Activated T-helper 2 cell treated with anti-CD3 and anti-CD28 coated beads, Interferon-gamma antibody, Interleukin-2, Interleukin-4, amounts not matched to agents 10 μg/mL and 5 μg/mL and 100 μg/mL, durations not matched to agents 14 hours and 24 hours and 36 hours (primary cell): ENCODE measurements around the gene CSRP3. TPM values are rescaled to one million over a fixed set of nuclear protein-coding genes. Genes with fewer than 3 reads are reported as not detected.
A peak's percentile ranks its signal among the peaks of the same experiment; 100 is the strongest.

Experiments
- DNase-seq: peaks from one replicate; pipeline ENCODE4 v3.0.0; 2021; ENCODE audit warnings: low spot score
- H3K27ac Mint-ChIP-seq: one replicate; pipeline ENCODE4 v1.8.0; 2021; ENCODE audit warnings: mixed read lengths
- H3K27me3 Mint-ChIP-seq: one replicate; pipeline ENCODE4 v1.8.0; 2021; ENCODE audit warnings: low read depth, mixed read lengths
- H3K36me3 Mint-ChIP-seq: one replicate; pipeline ENCODE4 v1.8.0; 2021; ENCODE audit warnings: low read depth, mixed read lengths
- H3K4me1 Mint-ChIP-seq: one replicate; pipeline ENCODE4 v1.8.0; 2021; ENCODE audit warnings: low read depth, mixed read lengths
- H3K4me3 Mint-ChIP-seq: one replicate; pipeline ENCODE4 v1.8.0; 2021; ENCODE audit warnings: low read depth, mild to moderate bottlenecking, moderate library complexity, mixed read lengths
- H3K9me3 Mint-ChIP-seq: one replicate; pipeline ENCODE4 v1.8.0; 2021; ENCODE audit warnings: mixed read lengths
- intact Hi-C: fragments of 100-400 bp; cut with micrococcal nuclease; formaldehyde crosslinking; loops from one replicate; pipeline ENCODE4 v1.15.1; 2023
- total RNA-seq: library from RNA; stranded (reverse); gene quantifications from 2 replicates; pipeline ENCODE4 v1.2.3, GENCODE V29; 2022

The CSRP3 gene
- total RNA-seq, result not detected in 2 replicates

GRCh38 chr11:19201737-19202605, at the start of gene CSRP3:
Gene CSRP3, minus strand, starts transcription at chr11:19201983. Its CDS starts 9,535 bp downstream, at chr11:19192448.
- DNase-seq, result no peak
- Mint-ChIP-seq H3K27me3 (peaks cover 11% of the 10 kb centered on the region), H3K9me3 (no peaks in the 10 kb centered on the region), H3K27ac (no peak within 1 kb of the TSS), H3K4me1 (no peaks in the 10 kb centered on the region), H3K4me3 (no peak within 1 kb of the TSS), H3K36me3 (no peaks in the 10 kb centered on the region)
- intact Hi-C loops, result no loop called here

GRCh38 chr11:19251577-19251976, 49.8 kb upstream of the CSRP3 start:
- intact Hi-C loops, result no loop called here
- Mint-ChIP-seq H3K27ac (no peak overlapping the region), H3K9me3 (peaks cover 31% of the 10 kb centered on the region), H3K4me3 (no peak overlapping the region), H3K36me3 (no peaks in the 10 kb centered on the region), H3K4me1 (peaks cover 3% of the 10 kb centered on the region), H3K27me3 (peaks cover 32% of the 10 kb centered on the region)
- no peak for DNase-seq

- Mint-ChIP-seq H3K4me1 (peaks cover 23% of the 10 kb centered on the region), H3K27ac (no peak overlapping the region), H3K27me3 (peaks cover 36% of the 10 kb centered on the region), H3K4me3 (no peak overlapping the region), H3K9me3 (peaks cover 31% of the 10 kb centered on the region), H3K36me3 (no peaks in the 10 kb centered on the region)
- DNase-seq, result no peak
- intact Hi-C loops, result no loop called here
Measured at GRCh38 chr11:19246816-19247215, 45.0 kb upstream of the CSRP3 start.

- Mint-ChIP-seq H3K36me3 (peaks cover 1% of the 10 kb centered on the region), H3K4me1 (peaks cover 23% of the 10 kb centered on the region), H3K27me3 (peaks cover 30% of the 10 kb centered on the region), H3K9me3 (peaks cover 26% of the 10 kb centered on the region), H3K27ac (no peak overlapping the region), H3K4me3 (no peak overlapping the region)
- intact Hi-C loops, result no loop called here
- DNase-seq, result no peak
Measured at GRCh38 chr11:19245351-19245750, 43.6 kb upstream of the CSRP3 start.

- Mint-ChIP-seq H3K9me3 (peaks cover 21% of the 10 kb centered on the region), H3K36me3 (peaks cover 3% of the 10 kb centered on the region), H3K4me3 (no peak overlapping the region), H3K27ac (no peak overlapping the region), H3K27me3 (peaks cover 25% of the 10 kb centered on the region), H3K4me1 (peaks cover 23% of the 10 kb centered on the region)
- DNase-seq, result no peak
- intact Hi-C loops, result loop anchor here (5.0 kb wide), 2 partner anchors 172 to 468 kb away; partner anchors contain the start of gene NAV2
Measured at GRCh38 chr11:19244621-19245020, 42.8 kb upstream of the CSRP3 start.

GRCh38 chr11:19244084-19244483, 42.3 kb upstream of the CSRP3 start:
- no peak overlapping the region for H3K27ac Mint-ChIP-seq
- intact Hi-C loops, result loop anchor here (5.0 kb wide), 2 partner anchors 172 to 468 kb away; partner anchors contain the start of gene NAV2

DNA sequence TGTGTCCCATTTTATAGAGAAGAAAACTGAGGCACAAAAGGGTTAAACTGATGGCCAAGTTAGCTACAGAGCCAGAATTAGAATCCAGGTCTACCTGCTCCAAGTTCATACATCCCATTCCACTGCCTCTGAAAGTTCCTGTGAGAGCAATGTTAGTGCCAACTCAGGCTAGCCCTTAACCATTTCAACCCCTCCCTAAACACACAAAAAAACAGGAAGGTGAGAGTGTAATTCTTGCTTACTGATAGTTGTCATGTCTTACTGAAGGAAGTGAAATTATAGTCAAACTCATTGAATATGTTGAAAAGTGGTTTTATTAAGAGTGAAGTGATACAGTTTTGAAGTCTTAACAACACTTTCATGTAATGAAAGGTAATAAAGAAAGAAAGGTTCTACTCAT, 41.8 kb upstream of the CSRP3 start:
- Mint-ChIP-seq H3K4me3 (no peak overlapping the region), H3K4me1 (peaks cover 32% of the 10 kb centered on the region), H3K9me3 (peaks cover 12% of the 10 kb centered on the region), H3K27ac (no peak overlapping the region), H3K27me3 (peaks cover 18% of the 10 kb centered on the region), H3K36me3 (peaks cover 12% of the 10 kb centered on the region)
- intact Hi-C loops, result loop anchor here (5.0 kb wide), 2 partner anchors 171 to 469 kb away; partner anchors contain the start of gene NAV2
- DNase-seq, result no peak

More at GRCh38 chr11:19244084-19244483, 42.3 kb upstream of the CSRP3 start:
- H3K4me1 Mint-ChIP-seq, result peaks cover 27% of the 10 kb centered on the region
- H3K36me3 Mint-ChIP-seq, result peaks cover 7% of the 10 kb centered on the region
- no peak overlapping the region for H3K4me3 Mint-ChIP-seq
- H3K27me3 Mint-ChIP-seq, result peaks cover 19% of the 10 kb centered on the region
- H3K9me3 Mint-ChIP-seq, result peaks cover 16% of the 10 kb centered on the region
- DNase-seq, result no peak

DNA sequence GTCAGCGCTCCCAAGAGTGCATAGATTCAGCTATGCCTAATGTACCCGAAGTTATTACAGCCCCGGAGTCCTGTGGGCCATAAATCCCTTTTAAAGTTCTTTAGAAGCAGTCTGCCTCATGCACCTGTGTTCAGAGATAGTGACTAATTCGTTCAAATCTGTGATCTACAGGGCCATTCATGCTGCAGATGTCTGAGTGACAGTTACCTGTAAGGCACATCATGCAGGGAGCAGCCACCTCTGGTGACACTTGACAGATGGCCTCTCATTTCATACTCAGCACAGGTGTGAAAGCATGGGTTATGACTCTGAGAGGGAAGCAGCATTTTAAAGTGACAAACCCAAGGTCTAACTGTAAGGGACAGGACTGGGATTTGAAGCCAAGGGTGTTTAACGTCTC, 41.4 kb upstream of the CSRP3 start:
- Mint-ChIP-seq H3K4me3 (peak overlapping the region; percentile 55), H3K9me3 (peaks cover 8% of the 10 kb centered on the region), H3K4me1 (peaks cover 35% of the 10 kb centered on the region)

GRCh38 chr11:19242179-19242932, 40.6 kb upstream of the CSRP3 start:
- intact Hi-C loops, result loop anchor here (5.0 kb wide), 2 partner anchors 170 to 470 kb away; partner anchors contain the start of gene NAV2
- H3K27me3 Mint-ChIP-seq, result peaks cover 11% of the 10 kb centered on the region
- peaks cover 23% of the 10 kb centered on the region for H3K36me3 Mint-ChIP-seq
- peak overlapping the region; percentile 90 for H3K4me3 Mint-ChIP-seq
- peak overlapping the region; percentile 82 for H3K27ac Mint-ChIP-seq
- H3K9me3 Mint-ChIP-seq, result peaks cover 3% of the 10 kb centered on the region
- no peak for DNase-seq
- peaks cover 35% of the 10 kb centered on the region for H3K4me1 Mint-ChIP-seq

More for the DNA sequence above, 41.4 kb upstream of the CSRP3 start:
- Mint-ChIP-seq H3K27ac (no peak overlapping the region), H3K36me3 (peaks cover 17% of the 10 kb centered on the region), H3K27me3 (peaks cover 14% of the 10 kb centered on the region)
- intact Hi-C loops, result loop anchor here (5.0 kb wide), 2 partner anchors 171 to 469 kb away; partner anchors contain the start of gene NAV2
- DNase-seq, result no peak

DNA sequence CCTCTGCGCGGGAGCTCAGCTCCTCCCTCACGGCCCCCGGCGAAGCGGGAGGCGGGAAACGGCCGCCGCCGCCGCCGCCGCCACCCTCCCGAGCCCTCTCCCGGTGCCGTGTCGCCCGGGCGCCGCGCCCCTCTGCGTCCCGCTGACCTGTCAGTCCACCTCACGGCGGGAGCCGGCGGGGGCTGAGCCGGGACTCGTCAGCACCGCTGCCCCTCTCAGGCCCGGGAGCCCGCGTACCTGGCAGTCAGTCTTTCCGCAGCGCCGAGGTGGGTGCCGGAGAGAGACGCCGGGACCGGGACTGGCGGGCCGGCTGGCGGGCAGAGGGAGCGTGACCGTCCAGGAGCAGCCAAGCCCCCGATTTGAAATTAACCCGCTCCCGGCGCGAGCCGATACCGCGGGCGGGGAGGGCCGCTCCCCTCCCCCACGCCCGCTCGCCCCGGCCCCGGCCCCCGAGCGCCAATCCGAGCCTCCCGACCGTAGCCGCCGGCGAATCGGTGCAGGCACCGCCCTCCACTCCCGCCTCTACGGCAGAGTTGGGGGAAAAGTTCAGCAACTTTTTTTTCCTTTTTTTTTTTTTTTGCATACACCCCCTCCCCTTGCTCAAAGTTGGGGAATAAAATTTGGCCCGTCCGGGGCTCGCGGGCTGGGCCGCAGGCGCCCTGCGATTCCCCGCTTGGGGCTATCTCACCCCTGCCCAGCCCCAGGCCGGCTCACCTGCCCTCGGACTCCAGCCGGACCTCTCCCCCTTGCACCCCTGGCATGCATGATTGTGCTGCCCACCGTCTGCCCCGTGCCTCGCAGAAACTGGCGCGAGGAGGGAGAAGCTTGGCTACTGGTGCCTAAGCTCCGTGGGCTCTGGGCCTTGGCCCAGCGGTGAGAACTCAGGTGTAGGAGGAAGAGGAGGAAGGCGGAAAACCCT, 39.7 kb upstream of the CSRP3 start:
- Mint-ChIP-seq H3K9me3 (no peaks in the 10 kb centered on the region), H3K4me3 (peak overlapping the region; percentile 90), H3K4me1 (peaks cover 38% of the 10 kb centered on the region), H3K36me3 (peaks cover 31% of the 10 kb centered on the region), H3K27me3 (peaks cover 5% of the 10 kb centered on the region), H3K27ac (peak overlapping the region; percentile 82)
- DNase-seq, result peak; percentile 54
- intact Hi-C loops, result loop anchor here (2.0 to 5.0 kb wide), 3 partner anchors 125 to 471 kb away; partner anchors contain the start of genes NAV2 and ZDHHC13

DNA sequence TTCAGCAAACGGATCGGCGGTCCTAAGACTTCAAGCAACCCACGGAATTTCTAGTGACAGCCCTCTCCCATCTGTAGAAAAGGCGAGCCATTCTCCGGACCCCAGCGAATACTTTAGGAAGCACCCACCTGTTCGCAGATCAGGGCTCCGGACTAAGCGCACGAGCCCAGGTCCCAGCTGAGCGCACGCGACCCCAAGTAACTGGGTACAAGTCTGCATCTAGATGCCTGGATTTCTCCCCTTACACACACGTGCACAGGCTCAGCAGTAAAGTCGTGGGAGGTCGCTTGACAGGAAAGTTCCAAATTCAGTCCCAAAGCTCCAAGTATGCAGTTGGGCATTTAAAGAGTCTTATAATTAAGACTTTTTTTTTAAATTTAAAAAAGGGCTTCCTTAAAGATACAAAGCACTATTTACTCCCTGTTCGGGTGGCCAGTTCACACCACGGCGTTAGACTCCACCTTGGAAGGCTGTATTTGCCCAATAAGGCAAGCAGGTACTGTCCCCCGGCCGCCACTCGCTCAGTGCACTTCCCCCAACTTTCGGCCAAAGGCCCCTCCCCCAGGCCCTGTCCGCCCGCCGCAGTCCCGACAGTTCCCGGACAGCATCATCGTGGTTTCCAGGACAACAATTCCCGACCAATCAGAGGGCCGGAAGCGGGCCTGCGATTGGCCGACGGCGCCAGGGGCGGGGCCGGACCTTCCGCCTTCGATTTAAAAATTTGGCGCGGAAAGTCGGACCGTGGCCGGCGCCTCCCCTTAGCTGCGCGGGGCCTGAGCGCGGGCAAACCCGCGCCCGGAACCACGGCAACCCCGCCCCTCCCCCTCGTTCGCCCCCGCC, 38.9 kb upstream of the CSRP3 start, which contains the start of gene E2F8:
Gene E2F8 (minus strand): TSS at position 526 of the 840 bp plus-strand sequence. CDS start 824 bp downstream, outside the sequence.
- peak; percentile 93 for DNase-seq
- H3K27me3 Mint-ChIP-seq, result peaks cover 5% of the 10 kb centered on the region
- peaks cover 38% of the 10 kb centered on the region for H3K4me1 Mint-ChIP-seq
- H3K36me3 Mint-ChIP-seq, result peaks cover 39% of the 10 kb centered on the region
- no peaks in the 10 kb centered on the region for H3K9me3 Mint-ChIP-seq
- peak within 1 kb of the TSS; percentile 73 for H3K27ac Mint-ChIP-seq
- intact Hi-C loops, result loop anchor here (2.0 to 5.0 kb wide), 3 partner anchors 124 to 472 kb away; partner anchors contain the start of genes NAV2 and ZDHHC13
- H3K4me3 Mint-ChIP-seq, result peak within 1 kb of the TSS; percentile 94
